ENCODE results near the gene EXOC1. TPM values are rescaled to one million over a fixed set of nuclear protein-coding genes. Genes with fewer than 3 reads are reported as not detected.

Gene EXOC1, protein sequence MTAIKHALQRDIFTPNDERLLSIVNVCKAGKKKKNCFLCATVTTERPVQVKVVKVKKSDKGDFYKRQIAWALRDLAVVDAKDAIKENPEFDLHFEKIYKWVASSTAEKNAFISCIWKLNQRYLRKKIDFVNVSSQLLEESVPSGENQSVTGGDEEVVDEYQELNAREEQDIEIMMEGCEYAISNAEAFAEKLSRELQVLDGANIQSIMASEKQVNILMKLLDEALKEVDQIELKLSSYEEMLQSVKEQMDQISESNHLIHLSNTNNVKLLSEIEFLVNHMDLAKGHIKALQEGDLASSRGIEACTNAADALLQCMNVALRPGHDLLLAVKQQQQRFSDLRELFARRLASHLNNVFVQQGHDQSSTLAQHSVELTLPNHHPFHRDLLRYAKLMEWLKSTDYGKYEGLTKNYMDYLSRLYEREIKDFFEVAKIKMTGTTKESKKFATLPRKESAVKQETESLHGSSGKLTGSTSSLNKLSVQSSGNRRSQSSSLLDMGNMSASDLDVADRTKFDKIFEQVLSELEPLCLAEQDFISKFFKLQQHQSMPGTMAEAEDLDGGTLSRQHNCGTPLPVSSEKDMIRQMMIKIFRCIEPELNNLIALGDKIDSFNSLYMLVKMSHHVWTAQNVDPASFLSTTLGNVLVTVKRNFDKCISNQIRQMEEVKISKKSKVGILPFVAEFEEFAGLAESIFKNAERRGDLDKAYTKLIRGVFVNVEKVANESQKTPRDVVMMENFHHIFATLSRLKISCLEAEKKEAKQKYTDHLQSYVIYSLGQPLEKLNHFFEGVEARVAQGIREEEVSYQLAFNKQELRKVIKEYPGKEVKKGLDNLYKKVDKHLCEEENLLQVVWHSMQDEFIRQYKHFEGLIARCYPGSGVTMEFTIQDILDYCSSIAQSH
- total RNA-seq: 39.9 and 50.7 TPM in 2 replicates

DNA sequence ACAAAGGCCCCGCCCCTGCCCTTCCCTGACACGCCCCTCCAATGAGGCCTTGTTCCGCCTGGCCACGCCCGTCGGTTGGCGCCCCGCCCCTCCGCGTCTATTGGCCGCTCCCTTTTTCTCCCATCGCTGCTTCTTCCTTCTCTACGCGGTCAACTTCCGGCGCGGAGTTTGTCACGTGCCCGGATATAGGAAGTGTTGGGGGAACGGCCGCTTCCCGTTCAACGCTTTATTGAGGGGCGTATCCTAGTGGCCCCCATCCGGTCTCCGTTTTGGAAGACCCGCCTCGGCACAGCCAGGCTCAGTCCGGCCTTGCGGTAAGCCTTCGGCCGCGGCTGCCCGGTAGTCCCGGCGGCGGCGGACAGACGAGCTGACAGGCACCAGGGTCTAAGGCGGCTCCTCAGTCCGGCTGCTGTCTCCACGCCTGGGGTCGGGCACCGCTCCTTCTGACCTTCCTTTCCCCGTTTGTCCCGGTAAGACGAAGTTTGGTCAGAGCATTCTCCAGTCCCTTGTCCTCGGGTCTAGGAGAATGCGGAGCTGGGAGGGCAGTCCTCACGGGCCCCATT, at the start of gene EXOC1:
EXOC1 (plus strand) TSS at position 165 of the 563 bp plus-strand sequence. CDS start 4,676 bp downstream, outside the sequence.

DNA sequence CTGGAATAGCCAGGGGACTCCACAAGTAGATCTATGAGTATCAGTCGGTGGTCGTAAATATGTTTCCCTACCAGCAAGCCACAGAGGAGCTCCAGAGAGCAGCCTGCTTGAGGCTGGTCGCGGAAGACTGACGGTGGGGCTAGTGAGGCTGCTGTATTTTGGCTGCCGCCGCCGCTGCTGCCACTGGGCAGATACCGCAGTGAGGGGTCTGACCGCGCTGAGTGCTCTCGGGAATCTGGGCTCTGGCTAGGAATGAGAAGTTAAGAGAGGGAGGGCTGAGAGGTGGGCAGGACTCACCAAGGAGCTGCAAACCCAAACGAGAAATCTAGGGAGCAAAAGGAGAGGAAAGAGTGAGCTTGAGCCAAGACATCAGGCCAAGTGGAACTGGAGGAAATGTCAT, 33.8 kb upstream of the EXOC1 start, which contains the start of gene EXOC1L:
EXOC1L (plus strand) TSS at position 157 of the 400 bp plus-strand sequence; CDS start at position 394, 237 bp downstream.

DNA sequence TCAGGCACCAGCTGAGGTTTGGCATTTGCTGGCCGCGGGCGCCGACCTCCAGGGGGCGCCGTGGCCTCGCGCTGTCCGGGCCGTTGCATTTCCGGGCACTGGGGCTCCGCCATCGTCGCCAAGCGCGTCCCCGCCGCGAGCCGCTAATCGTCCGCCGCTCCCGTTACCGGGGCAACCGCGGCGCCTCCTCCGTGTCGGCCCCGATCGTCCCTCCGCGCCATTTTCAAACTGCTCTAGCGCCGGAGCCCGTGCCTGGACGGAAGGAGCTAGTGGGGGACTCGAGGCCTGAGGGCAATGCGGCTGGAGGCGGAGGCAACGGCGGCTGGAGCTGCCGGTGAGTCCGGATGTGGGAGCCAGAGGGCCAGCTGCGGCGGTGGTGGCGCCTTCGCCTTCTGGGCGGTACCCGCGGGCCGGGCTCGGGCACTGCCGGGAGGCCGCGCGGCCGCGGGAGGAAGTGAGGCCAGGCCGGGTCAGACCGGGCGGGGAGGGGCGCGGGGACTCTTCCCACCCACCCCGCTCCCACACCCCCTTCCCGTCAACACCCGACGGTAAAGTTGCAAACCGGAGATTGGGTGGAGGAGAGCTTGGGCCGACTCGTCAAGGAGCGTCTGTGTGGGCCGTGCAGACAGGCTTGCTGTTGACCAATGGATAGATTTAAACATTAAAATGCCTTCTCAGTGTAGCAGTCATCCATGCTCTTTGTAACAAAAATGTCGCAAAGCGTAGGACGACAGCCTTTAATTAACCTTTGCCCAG, 95.5 kb downstream of the EXOC1 start, which contains the start of gene CEP135:
CEP135 (plus strand) TSS at position 220 of the 756 bp plus-strand sequence. CDS start 3,186 bp downstream, outside the sequence.

Other genes starting within 250 kb of the EXOC1 start
- gene NMU, start 217.3 kb upstream of the EXOC1 start, total RNA-seq: 0.19 TPM in 1 of 2 replicates, not detected in the other
- gene EXOC1L, start 33.9 kb upstream of the EXOC1 start, total RNA-seq: not detected in 2 replicates
- 7.3 and 9.2 TPM in 2 replicates for gene CEP135, start 95.3 kb downstream of the EXOC1 start, total RNA-seq

Measured in regular cardiac myocyte (primary cell).